ENCODE data around the gene KRTAP5-5.

The KRTAP5-5 gene

DNA sequence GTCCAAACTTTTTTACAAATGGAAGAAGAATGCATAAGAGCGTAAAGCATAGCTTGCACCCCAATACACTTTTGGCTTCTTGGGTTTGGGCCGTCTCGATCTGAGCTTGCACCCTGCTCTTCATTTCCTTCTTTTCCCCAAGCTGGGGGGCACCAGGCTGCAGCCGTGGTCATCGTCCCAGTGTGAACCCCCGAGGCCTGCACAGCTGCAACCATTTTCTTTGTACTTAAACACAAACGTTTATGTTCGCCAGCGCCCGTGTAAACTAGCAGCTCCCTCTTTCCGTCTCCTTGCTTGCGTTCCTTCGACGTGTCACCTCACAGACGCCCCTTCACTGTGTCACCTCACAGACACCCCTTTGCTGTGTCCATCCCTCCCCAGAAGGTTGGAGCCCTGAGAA is 10.1 kb downstream of the KRTAP5-5 start:
- peaks cover 0 to 17% (median 7%) of the 10 kb centered on the region in 5 experiments for H3K27me3 ChIP-seq (replicated peaks in 2 of 5; ENCODE audit: control insufficient read depth in 4 of 5, insufficient read depth in 5 of 5, low read length in 4 of 5)
- no peak for DNase-seq
- H3K27ac ChIP-seq (ENCODE audit: insufficient read depth in 1 of 2, low read depth in 1 of 2, low read length in 2 of 2, poor library complexity in 1 of 2, severe bottlenecking in 2 of 2): no peak overlapping the region
- 78% methylated on average over 13 of the region's 15 CpGs for WGBS (ENCODE audit: insufficient coverage)
- no peaks in the 10 kb centered on the region for H3K36me3 ChIP-seq (ENCODE audit: control insufficient read depth in 4 of 4, insufficient read depth in 4 of 4, low read length in 3 of 4)
- no peaks in the 10 kb centered on the region for H3K9me3 ChIP-seq (ENCODE audit: control extremely low read depth in 1 of 5, control insufficient read depth in 4 of 5, insufficient read depth in 2 of 5, low read depth in 1 of 5, low read length in 4 of 5)
- H3K4me1 ChIP-seq (ENCODE audit: control extremely low read depth in 1 of 4, control insufficient read depth in 4 of 4, insufficient read depth in 4 of 4, low read length in 3 of 4): peaks cover 0 to 4% (median 0%) of the 10 kb centered on the region in 4 experiments
- POLR2A ChIA-PET: no interaction called here
- CTCF ChIA-PET: interaction anchor here (0.6 to 7.1 kb wide), 18 partner anchors 8 to 518 kb away, joined by 3 to 45 read pairs (median 4); partner anchors contain the start of genes H19, KRTAP5-5 and SYT8
- H3K4me3 ChIP-seq (ENCODE audit: control insufficient read depth in 1 of 7, extremely low read depth in 1 of 7, insufficient read depth in 4 of 7, low read depth in 2 of 7, low read length in 6 of 7): no peak overlapping the region

DNA sequence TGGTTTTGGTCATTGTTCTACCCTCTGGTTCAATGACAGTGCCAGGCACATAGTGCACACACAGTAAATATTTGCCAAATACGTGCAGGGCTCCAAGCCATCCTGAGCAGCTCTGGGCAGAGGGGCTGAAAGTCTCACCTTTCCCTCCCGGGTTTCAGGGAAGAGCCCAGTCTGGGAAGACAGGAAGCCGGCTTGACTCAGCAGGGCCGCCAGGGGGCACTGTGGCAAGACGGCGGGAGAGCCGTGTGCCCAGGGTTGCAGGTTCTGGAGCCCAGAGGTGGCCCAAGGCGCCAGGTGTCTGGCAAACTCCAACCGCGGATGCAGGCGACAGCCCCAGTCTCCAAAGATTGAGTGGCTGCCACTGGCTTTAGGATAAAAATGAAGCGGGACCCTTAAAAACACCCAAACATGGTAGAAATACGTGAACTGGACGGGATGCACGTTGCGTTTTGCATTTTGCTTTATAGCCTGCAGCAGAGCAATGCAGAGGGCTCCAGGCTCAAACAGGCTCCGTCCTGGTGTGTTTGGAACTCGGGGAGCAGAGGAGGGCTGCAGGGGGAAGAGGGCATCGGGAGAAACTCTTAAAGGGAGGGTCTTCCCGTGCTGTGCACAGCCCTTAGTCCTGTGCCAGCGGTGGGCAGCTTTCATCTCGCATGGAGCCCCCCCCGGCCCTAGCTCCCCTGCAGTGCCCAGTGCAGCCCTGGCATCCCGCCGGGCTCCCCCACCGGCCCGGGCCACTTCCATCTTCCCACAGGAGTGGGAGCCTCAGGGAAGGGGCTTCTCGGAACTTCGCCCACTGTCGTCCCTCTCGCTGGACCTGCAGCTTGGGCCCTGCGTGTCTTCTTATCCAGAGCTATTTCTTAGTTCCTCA is 10.7 kb downstream of the KRTAP5-5 start:
- Histone ChIP-seq H3K4me3 (ENCODE audit: control insufficient read depth in 1 of 7, extremely low read depth in 1 of 7, insufficient read depth in 4 of 7, low read depth in 2 of 7, low read length in 6 of 7) (no peak overlapping the region), H3K36me3 (ENCODE audit: control insufficient read depth in 4 of 4, insufficient read depth in 4 of 4, low read length in 3 of 4) (no peaks in the 10 kb centered on the region), H3K27ac (ENCODE audit: insufficient read depth in 1 of 2, low read depth in 1 of 2, low read length in 2 of 2, poor library complexity in 1 of 2, severe bottlenecking in 2 of 2) (no peak overlapping the region), H3K4me1 (ENCODE audit: control extremely low read depth in 1 of 4, control insufficient read depth in 4 of 4, insufficient read depth in 4 of 4, low read length in 3 of 4) (peaks cover 0 to 11% (median 5%) of the 10 kb centered on the region in 4 experiments), H3K9me3 (ENCODE audit: control extremely low read depth in 1 of 5, control insufficient read depth in 4 of 5, insufficient read depth in 2 of 5, low read depth in 1 of 5, low read length in 4 of 5) (no peaks in the 10 kb centered on the region), H3K27me3 (replicated peaks in 2 of 5; ENCODE audit: control insufficient read depth in 4 of 5, insufficient read depth in 5 of 5, low read length in 4 of 5) (peaks cover 0 to 17% (median 7%) of the 10 kb centered on the region in 5 experiments)
- POLR2A ChIA-PET: no interaction called here
- peak; percentile 22 to 27 (median 23) for DNase-seq
- WGBS (ENCODE audit: insufficient coverage): 52% methylated on average over 27 of the region's 32 CpGs
- CTCF ChIA-PET: interaction anchor here (0.6 to 7.1 kb wide), 18 partner anchors 8 to 517 kb away, joined by 3 to 45 read pairs (median 4); partner anchors contain the start of genes KRTAP5-5 and SYT8

DNA sequence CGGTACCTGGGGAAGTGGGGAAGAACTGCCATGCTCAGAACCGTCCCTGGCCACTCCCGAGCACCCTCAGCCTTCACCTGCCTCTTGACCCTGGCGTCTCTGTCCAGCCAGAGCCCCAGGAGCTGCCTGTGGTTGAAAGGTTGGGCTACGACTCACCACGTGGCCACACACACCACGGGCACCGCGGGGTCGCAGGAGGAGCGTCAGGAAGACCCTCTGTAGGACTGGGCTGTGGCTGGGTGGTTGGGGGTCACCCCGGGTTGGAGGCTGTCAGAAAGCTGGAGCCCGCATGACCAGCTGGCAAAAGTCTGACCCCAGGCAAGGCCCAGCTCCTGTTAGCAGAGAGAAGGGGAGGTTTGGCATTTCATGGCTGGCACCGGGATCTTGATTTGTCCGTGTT is 11.5 kb downstream of the KRTAP5-5 start:
- POLR2A ChIA-PET: no interaction called here
- Histone ChIP-seq H3K9me3 (ENCODE audit: control extremely low read depth in 1 of 5, control insufficient read depth in 4 of 5, insufficient read depth in 2 of 5, low read depth in 1 of 5, low read length in 4 of 5) (no peaks in the 10 kb centered on the region), H3K27me3 (replicated peaks in 2 of 5; ENCODE audit: control insufficient read depth in 4 of 5, insufficient read depth in 5 of 5, low read length in 4 of 5) (peaks cover 0 to 17% (median 5%) of the 10 kb centered on the region in 5 experiments), H3K36me3 (ENCODE audit: control insufficient read depth in 4 of 4, insufficient read depth in 4 of 4, low read length in 3 of 4) (no peaks in the 10 kb centered on the region), H3K27ac (ENCODE audit: insufficient read depth in 1 of 2, low read depth in 1 of 2, low read length in 2 of 2, poor library complexity in 1 of 2, severe bottlenecking in 2 of 2) (no peak overlapping the region), H3K4me1 (ENCODE audit: control extremely low read depth in 1 of 4, control insufficient read depth in 4 of 4, insufficient read depth in 4 of 4, low read length in 3 of 4) (peaks cover 0 to 11% (median 7%) of the 10 kb centered on the region in 4 experiments), H3K4me3 (ENCODE audit: control insufficient read depth in 1 of 7, extremely low read depth in 1 of 7, insufficient read depth in 4 of 7, low read depth in 2 of 7, low read length in 6 of 7) (no peak overlapping the region)
- DNase-seq: no peak
- CTCF ChIA-PET: interaction anchor here (0.8 to 7.1 kb wide), 8 partner anchors 10 to 361 kb away, joined by 3 to 45 read pairs (median 8); partner anchors contain the start of gene SYT8
- WGBS (ENCODE audit: insufficient coverage): 90% methylated on average over 14 of the region's 15 CpGs

DNA sequence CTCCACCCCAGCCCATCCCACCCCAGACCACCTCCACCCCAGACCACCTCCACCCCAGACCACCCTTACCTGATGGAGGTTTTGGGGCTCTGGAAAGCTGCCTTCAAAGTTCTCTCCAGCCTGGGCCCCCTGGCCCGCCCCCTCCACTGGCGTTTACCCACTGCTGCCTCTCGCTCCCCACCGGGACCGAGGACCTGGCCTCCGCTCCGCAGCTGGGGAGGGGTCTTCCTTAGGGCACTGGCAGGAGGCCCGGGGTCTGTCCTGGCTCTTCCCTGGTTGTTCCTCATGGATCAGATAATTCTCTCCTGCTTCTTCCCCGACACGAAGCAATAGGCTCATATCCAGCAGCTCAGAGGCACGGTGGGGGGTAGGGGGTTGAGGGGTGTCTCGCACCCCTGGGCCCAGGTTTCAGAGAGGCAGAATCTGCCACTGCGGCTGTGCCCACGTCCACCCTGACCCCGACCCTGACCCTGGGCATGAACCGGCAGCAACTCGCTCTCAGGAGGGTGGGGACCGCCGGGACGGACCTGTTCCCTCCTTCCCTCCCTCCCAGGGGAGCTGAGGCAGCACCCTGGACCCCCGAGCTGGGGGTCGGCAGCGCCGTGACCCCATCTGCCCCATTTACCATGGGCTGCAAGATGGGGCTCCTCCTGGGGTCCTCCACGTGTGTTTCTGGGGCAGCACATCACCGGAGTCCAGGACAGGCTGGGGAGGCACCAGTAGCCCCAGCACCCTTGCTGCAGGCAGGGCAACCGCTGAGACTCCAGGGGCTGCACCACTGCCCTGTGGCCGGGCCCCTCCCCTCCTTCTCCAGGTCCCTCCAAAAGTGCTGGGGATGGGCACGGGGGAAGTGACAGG is 12.9 kb downstream of the KRTAP5-5 start:
- Histone ChIP-seq H3K4me3 (ENCODE audit: control insufficient read depth in 1 of 7, extremely low read depth in 1 of 7, insufficient read depth in 4 of 7, low read depth in 2 of 7, low read length in 6 of 7) (no peak overlapping the region), H3K27me3 (replicated peaks in 2 of 5; ENCODE audit: control insufficient read depth in 4 of 5, insufficient read depth in 5 of 5, low read length in 4 of 5) (peaks cover 0 to 13% (median 4%) of the 10 kb centered on the region in 5 experiments), H3K9me3 (ENCODE audit: control extremely low read depth in 1 of 5, control insufficient read depth in 4 of 5, insufficient read depth in 2 of 5, low read depth in 1 of 5, low read length in 4 of 5) (no peaks in the 10 kb centered on the region), H3K36me3 (ENCODE audit: control insufficient read depth in 4 of 4, insufficient read depth in 4 of 4, low read length in 3 of 4) (no peaks in the 10 kb centered on the region), H3K4me1 (ENCODE audit: control extremely low read depth in 1 of 4, control insufficient read depth in 4 of 4, insufficient read depth in 4 of 4, low read length in 3 of 4) (peaks cover 0 to 11% (median 7%) of the 10 kb centered on the region in 4 experiments), H3K27ac (ENCODE audit: insufficient read depth in 1 of 2, low read depth in 1 of 2, low read length in 2 of 2, poor library complexity in 1 of 2, severe bottlenecking in 2 of 2) (no peak overlapping the region)
- DNase-seq: no peak
- POLR2A ChIA-PET: no interaction called here
- WGBS (ENCODE audit: insufficient coverage): 86% methylated on average over 27 of the region's 29 CpGs
- CTCF ChIA-PET: interaction anchor here (1.0 to 7.1 kb wide), 4 partner anchors 10 to 190 kb away, joined by 3 to 45 read pairs (median 4); no protein-coding TSS in a partner anchor

DNA sequence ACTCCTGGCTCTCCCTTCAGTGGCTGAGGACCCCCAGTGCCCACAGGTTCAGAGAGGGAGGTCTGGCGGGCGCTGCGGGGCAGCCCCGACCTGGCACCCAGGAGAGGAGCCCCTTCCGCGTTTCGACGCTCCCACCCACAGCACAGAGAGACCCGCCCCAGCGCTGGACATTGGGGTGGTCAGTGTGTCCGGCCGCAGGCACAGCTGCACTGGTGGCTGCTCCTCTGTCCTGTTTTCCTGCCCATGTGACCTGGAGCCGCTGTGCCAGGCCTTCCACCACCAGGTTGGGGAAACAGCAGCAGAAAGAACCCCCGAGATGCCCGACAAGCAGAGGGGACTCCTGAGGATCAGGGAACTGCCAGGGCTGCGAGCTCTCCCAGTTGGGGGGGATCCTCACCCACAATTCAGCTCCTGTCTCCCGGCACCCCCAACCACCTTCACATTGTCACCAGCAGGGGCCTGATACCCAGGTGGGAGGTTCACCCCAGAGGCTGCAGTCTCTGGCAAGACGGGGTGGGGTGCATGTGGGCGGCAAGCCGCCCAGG is 13.6 kb downstream of the KRTAP5-5 start:
- no peak overlapping the region for H3K27ac ChIP-seq (ENCODE audit: insufficient read depth in 1 of 2, low read depth in 1 of 2, low read length in 2 of 2, poor library complexity in 1 of 2, severe bottlenecking in 2 of 2)
- H3K4me3 ChIP-seq (ENCODE audit: control insufficient read depth in 1 of 7, extremely low read depth in 1 of 7, insufficient read depth in 4 of 7, low read depth in 2 of 7, low read length in 6 of 7): no peak overlapping the region
- DNase-seq: no peak
- peaks cover 0 to 13% (median 4%) of the 10 kb centered on the region in 5 experiments for H3K27me3 ChIP-seq (replicated peaks in 2 of 5; ENCODE audit: control insufficient read depth in 4 of 5, insufficient read depth in 5 of 5, low read length in 4 of 5)
- no peaks in the 10 kb centered on the region for H3K36me3 ChIP-seq (ENCODE audit: control insufficient read depth in 4 of 4, insufficient read depth in 4 of 4, low read length in 3 of 4)
- CTCF ChIA-PET: interaction anchor here (1.0 to 7.1 kb wide), 6 partner anchors 9 to 358 kb away, joined by 3 to 45 read pairs (median 4); partner anchors contain the start of gene H19
- H3K4me1 ChIP-seq (ENCODE audit: control extremely low read depth in 1 of 4, control insufficient read depth in 4 of 4, insufficient read depth in 4 of 4, low read length in 3 of 4): peaks cover 0 to 11% (median 7%) of the 10 kb centered on the region in 4 experiments
- no peaks in the 10 kb centered on the region for H3K9me3 ChIP-seq (ENCODE audit: control extremely low read depth in 1 of 5, control insufficient read depth in 4 of 5, insufficient read depth in 2 of 5, low read depth in 1 of 5, low read length in 4 of 5)
- POLR2A ChIA-PET: no interaction called here
- 96% methylated on average over 17 of the region's 20 CpGs for WGBS (ENCODE audit: insufficient coverage)

DNA sequence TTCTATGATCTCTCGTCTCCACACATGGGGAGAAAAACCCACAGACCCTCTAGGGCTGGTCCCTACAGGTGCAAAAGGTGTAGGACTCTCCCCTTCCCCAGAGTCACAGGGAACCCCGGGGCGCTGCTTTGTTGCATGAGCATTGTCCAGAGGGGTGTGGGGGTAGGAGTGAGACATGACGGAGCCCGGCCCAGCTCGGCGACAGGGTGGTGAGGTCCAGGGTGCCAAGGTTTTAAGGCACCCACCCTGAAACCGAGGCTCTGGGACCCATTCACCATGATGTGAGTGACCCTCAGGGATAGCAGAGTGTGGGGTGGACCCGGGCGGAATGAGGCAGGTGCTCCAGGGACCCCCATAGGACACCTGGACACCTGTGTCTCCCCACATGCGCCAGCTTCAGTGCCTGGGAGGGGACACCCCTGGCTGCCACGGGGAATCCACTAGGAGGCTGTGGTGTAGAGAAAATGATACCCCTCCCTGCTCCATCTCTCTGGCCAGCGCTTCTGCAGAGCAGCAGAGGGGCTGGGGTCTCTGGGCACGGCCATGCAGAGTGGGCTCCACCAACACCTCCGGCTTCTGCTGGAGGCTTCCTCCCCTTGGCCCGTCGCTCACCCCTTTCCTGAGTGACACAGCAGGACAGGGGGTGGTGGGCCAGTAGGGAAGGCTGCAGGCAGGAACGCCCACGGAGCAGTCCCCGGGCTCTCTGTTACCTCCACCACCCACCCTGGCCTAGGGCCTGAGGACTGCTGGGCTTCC is 15.2 kb downstream of the KRTAP5-5 start:
- Histone ChIP-seq H3K4me3 (ENCODE audit: control insufficient read depth in 1 of 7, extremely low read depth in 1 of 7, insufficient read depth in 4 of 7, low read depth in 2 of 7, low read length in 6 of 7) (no peak overlapping the region), H3K36me3 (ENCODE audit: control insufficient read depth in 4 of 4, insufficient read depth in 4 of 4, low read length in 3 of 4) (no peaks in the 10 kb centered on the region), H3K9me3 (ENCODE audit: control extremely low read depth in 1 of 5, control insufficient read depth in 4 of 5, insufficient read depth in 2 of 5, low read depth in 1 of 5, low read length in 4 of 5) (no peaks in the 10 kb centered on the region), H3K4me1 (ENCODE audit: control extremely low read depth in 1 of 4, control insufficient read depth in 4 of 4, insufficient read depth in 4 of 4, low read length in 3 of 4) (peaks cover 0 to 8% (median 6%) of the 10 kb centered on the region in 4 experiments), H3K27me3 (replicated peaks in 2 of 5; ENCODE audit: control insufficient read depth in 4 of 5, insufficient read depth in 5 of 5, low read length in 4 of 5) (peaks cover 0 to 7% (median 3%) of the 10 kb centered on the region in 5 experiments), H3K27ac (ENCODE audit: insufficient read depth in 1 of 2, low read depth in 1 of 2, low read length in 2 of 2, poor library complexity in 1 of 2, severe bottlenecking in 2 of 2) (no peak overlapping the region)
- POLR2A ChIA-PET: no interaction called here
- WGBS (ENCODE audit: insufficient coverage): 55% methylated on average over 12 of the region's 20 CpGs
- CTCF ChIA-PET: interaction anchor here (0.7 to 1.8 kb wide), 6 partner anchors 13 to 512 kb away, joined by 3 to 12 read pairs (median 4); no protein-coding TSS in a partner anchor
- DNase-seq: no peak

Measured in common myeloid progenitor, CD34-positive (primary cell).